GM21423 (cell line): ENCODE measurements around the gene SLC2A13.
"Not testable (repeated sequence)": the region's sequence is repeated elsewhere in the genome, so short reads cannot be mapped to it uniquely, and the experiment has no call there.

Source experiments
- ATAC-seq: cut with Tn5 transposase; IDR thresholded peaks from one replicate; pipeline ENCODE4 v1.9.1; 2021; ENCODE audit warnings: mild to moderate bottlenecking, moderate library complexity; ENCODE audit not compliant: unreplicated experiment

SLC2A13 gene

GRCh38 chr12:39935839-39936238 lies 170.0 kb downstream of the SLC2A13 start:
- ATAC-seq, result no peak

- ATAC-seq, result no peak
Measured at GRCh38 chr12:39935275-39935674, 170.6 kb downstream of the SLC2A13 start.

DNA sequence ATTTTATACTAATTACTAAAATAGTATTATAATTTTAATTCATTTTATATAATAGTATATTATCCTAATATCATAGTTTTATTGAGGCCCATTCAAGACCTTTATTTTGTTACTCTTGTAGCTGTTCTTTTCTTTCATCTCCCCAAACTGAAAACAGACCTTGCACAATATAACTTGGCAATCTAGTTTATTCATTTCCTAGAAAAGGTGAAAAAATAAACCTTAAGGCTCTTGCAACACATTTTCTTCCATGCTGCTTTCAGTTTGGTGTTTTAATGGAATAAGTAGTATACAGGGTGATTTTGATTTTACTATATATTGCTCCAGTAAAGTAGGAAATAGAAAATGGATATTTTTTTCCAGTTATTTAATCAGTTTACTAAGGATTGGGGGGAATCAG lies 174.0 kb downstream of the SLC2A13 start:
- no peak for ATAC-seq

DNA sequence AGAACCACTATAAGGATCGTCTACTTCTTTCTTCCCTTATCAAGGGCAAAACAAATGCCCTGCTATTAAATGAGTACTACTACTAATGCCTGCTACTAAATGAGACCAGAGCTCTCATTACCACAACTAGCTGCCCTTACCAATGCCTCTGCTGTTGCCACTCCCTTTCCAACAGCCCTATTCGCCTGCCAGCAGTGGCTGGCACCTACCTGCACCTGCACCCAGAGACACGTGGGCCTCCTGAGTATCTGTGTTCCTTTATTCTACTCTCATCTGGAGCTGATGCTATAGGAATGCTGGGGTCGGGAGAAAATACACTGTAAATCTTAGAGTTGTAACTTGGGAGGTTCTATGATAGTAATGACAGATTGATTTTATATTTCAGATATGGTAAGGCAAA lies 174.7 kb downstream of the SLC2A13 start:
- no peak for ATAC-seq

DNA sequence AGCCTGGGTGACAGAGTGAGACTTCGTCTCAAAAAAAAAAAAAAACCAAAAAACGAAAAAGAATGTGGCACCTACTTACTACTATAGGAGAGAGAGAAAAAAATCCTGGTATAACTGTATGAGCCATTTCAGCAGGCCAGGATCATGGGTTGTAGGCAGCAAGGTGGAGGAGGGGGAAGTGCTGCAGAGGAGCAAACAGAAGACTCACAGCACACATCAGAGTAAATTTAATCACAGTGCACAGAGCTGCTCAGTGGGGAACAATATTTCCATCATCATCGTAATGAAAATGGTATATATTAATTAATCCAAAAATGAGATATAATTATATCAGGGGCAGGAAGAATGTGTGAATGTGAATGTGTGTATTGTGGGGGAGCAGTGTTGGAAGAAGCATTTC lies 175.8 kb downstream of the SLC2A13 start:
- no peak for ATAC-seq

GRCh38 chr12:39928181-39928899 lies 177.5 kb downstream of the SLC2A13 start:
- no peak for ATAC-seq

GRCh38 chr12:39923364-39923763 lies 182.5 kb downstream of the SLC2A13 start:
- ATAC-seq, result no peak

GRCh38 chr12:39922598-39922997 lies 183.3 kb downstream of the SLC2A13 start:
- ATAC-seq, result not testable (repeated sequence)

DNA sequence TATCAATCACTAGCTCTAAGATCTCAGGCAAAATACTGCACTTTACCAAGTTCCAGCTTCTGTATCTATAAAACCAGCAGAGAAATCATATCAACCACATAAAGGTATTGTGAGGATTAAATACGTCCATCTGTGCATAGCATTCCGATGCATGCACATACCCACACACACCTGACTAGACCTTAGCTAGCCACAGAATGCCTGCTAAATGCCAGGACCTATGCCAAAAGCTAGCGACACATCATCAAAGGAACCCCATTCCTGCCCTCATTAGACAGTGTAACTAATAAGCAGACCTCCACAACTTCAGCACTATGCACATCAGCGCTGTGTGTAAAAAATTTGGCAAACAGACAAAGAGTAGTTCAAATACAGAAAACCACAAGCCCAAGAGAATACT lies 185.2 kb downstream of the SLC2A13 start:
- ATAC-seq, result no peak

DNA sequence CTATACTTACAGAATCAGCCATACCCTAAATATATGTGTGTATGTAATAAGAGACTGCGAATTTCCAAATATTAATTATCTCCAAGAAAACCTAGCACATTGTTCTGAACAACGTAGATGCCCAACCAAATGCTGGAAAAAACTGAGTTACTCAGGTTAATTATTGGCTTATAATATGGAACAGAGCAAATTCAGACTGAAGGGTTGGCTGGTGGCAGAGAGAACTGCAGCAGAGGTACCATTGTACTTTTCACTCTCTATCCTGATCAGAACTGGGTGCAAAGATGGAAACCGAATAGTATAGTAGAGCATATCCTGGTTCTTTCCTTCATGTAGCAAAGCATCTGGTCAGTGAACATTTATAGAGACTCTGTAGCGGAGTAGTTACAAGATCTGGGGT lies 185.7 kb downstream of the SLC2A13 start:
- no peak for ATAC-seq

- no peak for ATAC-seq
Measured at GRCh38 chr12:39919790-39920189, 186.1 kb downstream of the SLC2A13 start.

- ATAC-seq, result no peak
Measured at GRCh38 chr12:39915249-39915648, 190.6 kb downstream of the SLC2A13 start.

DNA sequence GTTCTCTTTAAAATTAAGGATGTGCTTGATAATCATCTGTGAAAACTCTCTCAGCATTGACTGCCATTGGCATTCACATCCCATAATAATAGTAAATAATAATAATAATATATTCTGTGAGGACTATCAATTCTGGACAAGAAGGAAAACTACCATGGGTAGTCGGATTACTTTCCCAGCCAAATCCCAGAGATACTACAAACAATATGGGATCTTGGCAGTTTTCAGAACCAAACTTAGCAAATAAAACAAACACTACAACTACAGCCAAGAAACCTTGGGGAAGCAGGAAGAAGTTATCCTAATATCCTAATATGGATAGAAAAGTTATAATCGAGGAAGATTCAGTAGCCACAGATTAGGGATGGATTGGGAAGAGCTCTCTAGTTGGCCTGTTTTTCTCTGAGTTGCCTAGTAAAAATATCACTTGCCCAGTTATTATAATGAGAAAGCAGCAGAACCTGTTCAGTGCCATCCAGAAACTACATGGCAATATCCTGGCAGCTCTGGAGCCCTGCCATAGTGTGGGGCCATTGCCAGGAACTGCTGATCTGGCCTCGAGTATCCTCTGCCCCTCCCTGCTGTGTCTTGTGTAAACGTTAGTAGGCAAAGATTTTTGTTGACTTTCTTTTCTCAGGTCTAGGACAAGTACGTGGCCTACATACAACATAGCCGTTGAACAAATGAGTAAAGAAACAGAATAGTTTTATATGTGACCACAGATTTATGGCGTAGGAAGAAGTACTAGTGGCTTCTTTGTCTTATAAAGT lies 193.5 kb downstream of the SLC2A13 start:
- no peak for ATAC-seq

- ATAC-seq, result no peak
Measured at GRCh38 chr12:39906237-39906636, 199.6 kb downstream of the SLC2A13 start.

- ATAC-seq, result no peak
Measured at GRCh38 chr12:39905152-39905551, 200.7 kb downstream of the SLC2A13 start.

GRCh38 chr12:39902821-39903220 lies 203.1 kb downstream of the SLC2A13 start:
- no peak for ATAC-seq

DNA sequence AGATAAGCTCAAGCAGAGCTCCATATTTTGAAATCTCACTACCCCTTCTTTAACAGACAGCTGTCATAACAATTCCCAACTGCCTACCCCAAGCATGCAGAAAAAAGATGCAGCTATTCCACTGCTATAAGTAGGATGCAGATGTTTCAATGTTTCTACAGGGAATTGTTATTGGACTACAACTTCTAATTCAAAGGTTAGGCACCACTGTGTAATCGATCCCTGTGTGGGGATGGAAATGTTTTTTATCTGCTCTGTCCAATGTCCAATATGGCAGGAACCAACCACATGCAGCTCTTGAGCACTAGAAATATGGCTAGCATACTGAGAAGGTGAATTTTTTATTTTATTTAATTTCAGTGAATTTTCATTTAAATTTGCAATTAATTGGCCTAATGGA lies 208.6 kb downstream of the SLC2A13 start:
- no peak for ATAC-seq

- not testable (repeated sequence) for ATAC-seq
Measured at GRCh38 chr12:39893388-39893787, 212.5 kb downstream of the SLC2A13 start.

DNA sequence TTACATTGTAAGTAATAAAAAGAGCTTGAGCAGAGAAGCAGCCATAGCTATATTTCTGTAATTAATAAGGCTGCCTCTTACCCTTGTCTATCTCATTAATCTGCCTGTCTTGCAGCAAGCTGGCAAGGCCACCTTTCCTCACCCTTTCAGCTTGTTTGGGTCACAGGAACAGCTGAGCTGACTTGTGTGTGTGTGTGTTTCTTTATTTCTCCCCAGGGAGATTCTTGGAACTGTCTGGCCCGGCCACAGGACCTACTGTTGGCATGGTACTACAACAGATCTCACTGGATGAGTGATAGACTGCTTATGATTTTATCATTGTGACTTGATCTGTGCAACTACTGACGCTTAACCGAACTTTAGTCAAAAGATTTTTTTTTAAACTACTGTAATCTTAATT lies 213.7 kb downstream of the SLC2A13 start:
- ATAC-seq, result no peak

GRCh38 chr12:39887856-39888255 lies 218.0 kb downstream of the SLC2A13 start:
- no peak for ATAC-seq

- ATAC-seq, result no peak
Measured at GRCh38 chr12:39886106-39886505, 219.8 kb downstream of the SLC2A13 start.

- no peak for ATAC-seq
Measured at GRCh38 chr12:39884616-39885125, 221.2 kb downstream of the SLC2A13 start.
